ENCODE results near the gene VTA1.

Gene VTA1

GRCh38 chr6:142172758-142173157 is 25.7 kb downstream of the VTA1 start:
- Histone ChIP-seq H3K27ac (ENCODE audit: low read depth, low read length) (no peak overlapping the region), H3K56ac (ENCODE audit: low read length) (no peak overlapping the region), H3K4me2 (ENCODE audit: low read length) (no peak overlapping the region), H2AK5ac (ENCODE audit: low read length) (no peak overlapping the region), H3K27me3 (ENCODE audit: insufficient read depth, low read length, poor library complexity) (no peaks in the 10 kb centered on the region), H3K36me3 (ENCODE audit: control insufficient read depth, insufficient read depth, low read length) (no peaks in the 10 kb centered on the region), H3K79me1 (ENCODE audit: low read length) (no peaks in the 10 kb centered on the region), H3K4me3 (ENCODE audit: low read length) (no peak overlapping the region), H2BK15ac (replicated peaks; ENCODE audit: low read depth) (no peak overlapping the region), H4K5ac (ENCODE audit: low read length) (no peak overlapping the region), H3K79me2 (ENCODE audit: control insufficient read depth, insufficient read depth, low read length) (no peaks in the 10 kb centered on the region), H4K8ac (ENCODE audit: low read depth, low read length) (no peak overlapping the region), H3K4ac (ENCODE audit: low read depth, low read length) (no peak overlapping the region), H3K18ac (ENCODE audit: low read length) (no peak overlapping the region), H3K9ac (ENCODE audit: low read length) (no peak overlapping the region), H3K23ac (ENCODE audit: low read length) (no peak overlapping the region), H2BK5ac (ENCODE audit: low read length) (no peak overlapping the region), H3K4me1 (ENCODE audit: control insufficient read depth, low read depth, low read length) (no peaks in the 10 kb centered on the region), H2BK120ac (ENCODE audit: low read depth, low read length) (no peak overlapping the region)
- DNase-seq = no peak

GRCh38 chr6:142173980-142174379 is 26.9 kb downstream of the VTA1 start:
- WGBS (ENCODE audit: extremely low coverage, insufficient coverage, low lambda C conversion rate) = no CpG with 5 or more reads among the region's 3 CpGs
- H2BK5ac ChIP-seq (ENCODE audit: low read length) = no peak overlapping the region
- H3K4me3 ChIP-seq (ENCODE audit: low read length) = no peak overlapping the region

GRCh38 chr6:142174703-142175102 is 27.6 kb downstream of the VTA1 start:
- Histone ChIP-seq H2AK5ac (ENCODE audit: low read length) (no peak overlapping the region), H2BK15ac (replicated peaks; ENCODE audit: low read depth) (no peak overlapping the region), H2BK120ac (ENCODE audit: low read depth, low read length) (no peak overlapping the region), H4K8ac (ENCODE audit: low read depth, low read length) (no peak overlapping the region), H3K18ac (ENCODE audit: low read length) (no peak overlapping the region), H3K4me2 (ENCODE audit: low read length) (no peak overlapping the region), H3K56ac (ENCODE audit: low read length) (no peak overlapping the region), H3K4me1 (ENCODE audit: control insufficient read depth, low read depth, low read length) (no peaks in the 10 kb centered on the region), H3K79me2 (ENCODE audit: control insufficient read depth, insufficient read depth, low read length) (no peaks in the 10 kb centered on the region), H3K79me1 (ENCODE audit: low read length) (no peaks in the 10 kb centered on the region), H3K36me3 (ENCODE audit: control insufficient read depth, insufficient read depth, low read length) (no peaks in the 10 kb centered on the region), H3K27ac (ENCODE audit: low read depth, low read length) (no peak overlapping the region), H3K4me3 (ENCODE audit: low read length) (no peak overlapping the region), H3K27me3 (ENCODE audit: insufficient read depth, low read length, poor library complexity) (no peaks in the 10 kb centered on the region), H2BK5ac (ENCODE audit: low read length) (no peak overlapping the region), H3K4ac (ENCODE audit: low read depth, low read length) (no peak overlapping the region), H4K5ac (ENCODE audit: low read length) (no peak overlapping the region), H3K9ac (ENCODE audit: low read length) (no peak overlapping the region), H3K23ac (ENCODE audit: low read length) (no peak overlapping the region)
- WGBS (ENCODE audit: extremely low coverage, insufficient coverage, low lambda C conversion rate) = no CpG with 5 or more reads among the region's 6 CpGs
- DNase-seq = no peak

More at GRCh38 chr6:142173980-142174379, 26.9 kb downstream of the VTA1 start:
- Histone ChIP-seq H3K18ac (ENCODE audit: low read length) (no peak overlapping the region), H2AK5ac (ENCODE audit: low read length) (no peak overlapping the region), H3K4me2 (ENCODE audit: low read length) (no peak overlapping the region), H3K4me1 (ENCODE audit: control insufficient read depth, low read depth, low read length) (no peaks in the 10 kb centered on the region), H3K36me3 (ENCODE audit: control insufficient read depth, insufficient read depth, low read length) (no peaks in the 10 kb centered on the region), H2BK120ac (ENCODE audit: low read depth, low read length) (no peak overlapping the region), H4K5ac (ENCODE audit: low read length) (no peak overlapping the region), H3K79me1 (ENCODE audit: low read length) (no peaks in the 10 kb centered on the region), H3K79me2 (ENCODE audit: control insufficient read depth, insufficient read depth, low read length) (no peaks in the 10 kb centered on the region), H3K56ac (ENCODE audit: low read length) (no peak overlapping the region), H3K4ac (ENCODE audit: low read depth, low read length) (no peak overlapping the region), H3K27me3 (ENCODE audit: insufficient read depth, low read length, poor library complexity) (no peaks in the 10 kb centered on the region), H3K9ac (ENCODE audit: low read length) (no peak overlapping the region), H2BK15ac (replicated peaks; ENCODE audit: low read depth) (no peak overlapping the region), H4K8ac (ENCODE audit: low read depth, low read length) (no peak overlapping the region), H3K27ac (ENCODE audit: low read depth, low read length) (no peak overlapping the region), H3K23ac (ENCODE audit: low read length) (no peak overlapping the region)
- no peak for DNase-seq

GRCh38 chr6:142178129-142178528 is 31.1 kb downstream of the VTA1 start:
- H4K8ac ChIP-seq (ENCODE audit: low read depth, low read length) = no peak overlapping the region
- no peak overlapping the region for H3K4me3 ChIP-seq (ENCODE audit: low read length)
- no peak overlapping the region for H2BK15ac ChIP-seq (replicated peaks; ENCODE audit: low read depth)
- no peak overlapping the region for H3K4ac ChIP-seq (ENCODE audit: low read depth, low read length)
- no peaks in the 10 kb centered on the region for H3K36me3 ChIP-seq (ENCODE audit: control insufficient read depth, insufficient read depth, low read length)
- H3K79me1 ChIP-seq (ENCODE audit: low read length) = no peaks in the 10 kb centered on the region
- H3K4me1 ChIP-seq (ENCODE audit: control insufficient read depth, low read depth, low read length) = no peaks in the 10 kb centered on the region
- no peak overlapping the region for H3K23ac ChIP-seq (ENCODE audit: low read length)
- H3K79me2 ChIP-seq (ENCODE audit: control insufficient read depth, insufficient read depth, low read length) = no peaks in the 10 kb centered on the region
- H3K4me2 ChIP-seq (ENCODE audit: low read length) = no peak overlapping the region
- no peaks in the 10 kb centered on the region for H3K27me3 ChIP-seq (ENCODE audit: insufficient read depth, low read length, poor library complexity)
- H3K9ac ChIP-seq (ENCODE audit: low read length) = no peak overlapping the region
- no peak overlapping the region for H3K18ac ChIP-seq (ENCODE audit: low read length)
- H4K5ac ChIP-seq (ENCODE audit: low read length) = no peak overlapping the region
- no peak overlapping the region for H3K27ac ChIP-seq (ENCODE audit: low read depth, low read length)
- H2BK5ac ChIP-seq (ENCODE audit: low read length) = no peak overlapping the region
- H3K56ac ChIP-seq (ENCODE audit: low read length) = no peak overlapping the region
- no peak overlapping the region for H2BK120ac ChIP-seq (ENCODE audit: low read depth, low read length)
- DNase-seq = no peak
- H2AK5ac ChIP-seq (ENCODE audit: low read length) = no peak overlapping the region

- Histone ChIP-seq H2BK15ac (replicated peaks; ENCODE audit: low read depth) (no peak overlapping the region), H3K79me2 (ENCODE audit: control insufficient read depth, insufficient read depth, low read length) (no peaks in the 10 kb centered on the region), H4K5ac (ENCODE audit: low read length) (no peak overlapping the region), H3K23ac (ENCODE audit: low read length) (no peak overlapping the region), H3K4me2 (ENCODE audit: low read length) (no peak overlapping the region), H3K9ac (ENCODE audit: low read length) (no peak overlapping the region), H4K8ac (ENCODE audit: low read depth, low read length) (no peak overlapping the region), H3K27me3 (ENCODE audit: insufficient read depth, low read length, poor library complexity) (no peaks in the 10 kb centered on the region), H3K56ac (ENCODE audit: low read length) (no peak overlapping the region), H3K4me3 (ENCODE audit: low read length) (no peak overlapping the region), H3K4ac (ENCODE audit: low read depth, low read length) (no peak overlapping the region), H3K18ac (ENCODE audit: low read length) (no peak overlapping the region), H2AK5ac (ENCODE audit: low read length) (no peak overlapping the region), H3K4me1 (ENCODE audit: control insufficient read depth, low read depth, low read length) (no peaks in the 10 kb centered on the region), H3K79me1 (ENCODE audit: low read length) (no peaks in the 10 kb centered on the region), H3K36me3 (ENCODE audit: control insufficient read depth, insufficient read depth, low read length) (no peaks in the 10 kb centered on the region), H2BK120ac (ENCODE audit: low read depth, low read length) (no peak overlapping the region), H2BK5ac (ENCODE audit: low read length) (no peak overlapping the region), H3K27ac (ENCODE audit: low read depth, low read length) (no peak overlapping the region)
- no peak for DNase-seq
Observed at GRCh38 chr6:142182004-142182403, 34.9 kb downstream of the VTA1 start.

GRCh38 chr6:142183351-142183750 is 36.3 kb downstream of the VTA1 start:
- Histone ChIP-seq H3K79me2 (ENCODE audit: control insufficient read depth, insufficient read depth, low read length) (no peaks in the 10 kb centered on the region), H2BK120ac (ENCODE audit: low read depth, low read length) (no peak overlapping the region), H3K79me1 (ENCODE audit: low read length) (no peaks in the 10 kb centered on the region), H3K56ac (ENCODE audit: low read length) (no peak overlapping the region), H3K4me3 (ENCODE audit: low read length) (no peak overlapping the region), H2BK5ac (ENCODE audit: low read length) (no peak overlapping the region), H3K27ac (ENCODE audit: low read depth, low read length) (no peak overlapping the region), H3K4me2 (ENCODE audit: low read length) (no peak overlapping the region), H3K4me1 (ENCODE audit: control insufficient read depth, low read depth, low read length) (no peaks in the 10 kb centered on the region), H2BK15ac (replicated peaks; ENCODE audit: low read depth) (no peak overlapping the region), H3K23ac (ENCODE audit: low read length) (no peak overlapping the region), H4K5ac (ENCODE audit: low read length) (no peak overlapping the region), H4K8ac (ENCODE audit: low read depth, low read length) (no peak overlapping the region), H3K9ac (ENCODE audit: low read length) (no peak overlapping the region), H3K36me3 (ENCODE audit: control insufficient read depth, insufficient read depth, low read length) (no peaks in the 10 kb centered on the region), H2AK5ac (ENCODE audit: low read length) (no peak overlapping the region), H3K18ac (ENCODE audit: low read length) (no peak overlapping the region), H3K27me3 (ENCODE audit: insufficient read depth, low read length, poor library complexity) (no peaks in the 10 kb centered on the region), H3K4ac (ENCODE audit: low read depth, low read length) (no peak overlapping the region)
- DNase-seq = no peak
- no CpG with 5 or more reads among the region's 1 CpG for WGBS (ENCODE audit: extremely low coverage, insufficient coverage, low lambda C conversion rate)

Measured in mesendoderm (in vitro differentiated cells).